ENCODE results near the gene MYH13.

DNA sequence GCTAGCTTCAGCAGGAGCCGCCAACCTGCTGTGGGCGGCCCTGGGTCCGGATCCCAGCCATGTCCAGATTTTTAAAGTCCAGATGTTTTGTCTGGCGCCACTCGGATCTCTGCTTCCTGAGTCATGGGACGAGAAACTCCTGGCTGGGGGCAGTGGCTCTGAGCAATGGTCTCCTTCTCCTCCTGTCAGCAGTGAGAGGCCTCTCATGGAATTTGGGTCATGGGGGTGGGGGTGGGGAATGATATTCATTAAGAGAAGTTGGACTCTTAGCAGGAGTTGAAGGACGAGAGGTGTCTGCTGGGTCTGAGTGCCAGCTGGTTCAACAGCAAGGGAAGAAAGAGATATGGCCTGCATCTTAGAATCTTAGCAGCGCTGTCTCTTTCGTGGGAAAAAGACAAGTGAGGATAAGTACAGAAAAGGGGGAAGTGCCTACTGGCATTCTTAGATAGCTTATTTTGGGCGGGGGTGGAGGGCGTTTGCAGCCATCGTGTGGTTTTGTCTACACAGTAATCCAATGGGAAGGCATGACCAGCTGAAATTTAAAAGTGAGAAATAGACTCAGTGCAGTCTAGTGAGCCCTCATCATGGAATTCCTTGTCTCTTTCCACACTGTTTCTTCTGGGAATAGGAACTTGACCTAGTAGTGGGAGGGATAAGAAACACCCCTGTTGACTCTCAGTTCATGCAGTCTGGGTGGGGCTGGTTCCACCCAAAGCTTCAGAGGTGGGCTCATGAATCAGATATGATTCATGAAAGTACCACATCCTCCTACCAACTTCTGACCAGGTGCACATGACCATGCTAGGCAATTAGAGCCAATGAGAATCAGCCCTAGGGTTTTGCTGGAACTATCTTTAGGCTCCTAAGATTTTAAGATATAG is 80.5 kb downstream of the MYH13 start:
- TF ChIP-seq, protein P1, sequence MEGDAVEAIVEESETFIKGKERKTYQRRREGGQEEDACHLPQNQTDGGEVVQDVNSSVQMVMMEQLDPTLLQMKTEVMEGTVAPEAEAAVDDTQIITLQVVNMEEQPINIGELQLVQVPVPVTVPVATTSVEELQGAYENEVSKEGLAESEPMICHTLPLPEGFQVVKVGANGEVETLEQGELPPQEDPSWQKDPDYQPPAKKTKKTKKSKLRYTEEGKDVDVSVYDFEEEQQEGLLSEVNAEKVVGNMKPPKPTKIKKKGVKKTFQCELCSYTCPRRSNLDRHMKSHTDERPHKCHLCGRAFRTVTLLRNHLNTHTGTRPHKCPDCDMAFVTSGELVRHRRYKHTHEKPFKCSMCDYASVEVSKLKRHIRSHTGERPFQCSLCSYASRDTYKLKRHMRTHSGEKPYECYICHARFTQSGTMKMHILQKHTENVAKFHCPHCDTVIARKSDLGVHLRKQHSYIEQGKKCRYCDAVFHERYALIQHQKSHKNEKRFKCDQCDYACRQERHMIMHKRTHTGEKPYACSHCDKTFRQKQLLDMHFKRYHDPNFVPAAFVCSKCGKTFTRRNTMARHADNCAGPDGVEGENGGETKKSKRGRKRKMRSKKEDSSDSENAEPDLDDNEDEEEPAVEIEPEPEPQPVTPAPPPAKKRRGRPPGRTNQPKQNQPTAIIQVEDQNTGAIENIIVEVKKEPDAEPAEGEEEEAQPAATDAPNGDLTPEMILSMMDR (conservative IDR thresholded peaks at IDR 0.05; ENCODE audit: low read length): no peak
- TF ChIP-seq EZH2phosphoT487 (IDR thresholded peaks at IDR 0.05; ENCODE audit: borderline replicate concordance, low read depth, low read length): no peak
